ENCODE measurements around the gene NFATC1. TPM values are rescaled to one million over a fixed set of nuclear protein-coding genes. Genes with fewer than 3 reads are reported as not detected.

NFATC1 gene
- total RNA-seq, 1 donor from 2014 or later = 64.1 TPM

DNA sequence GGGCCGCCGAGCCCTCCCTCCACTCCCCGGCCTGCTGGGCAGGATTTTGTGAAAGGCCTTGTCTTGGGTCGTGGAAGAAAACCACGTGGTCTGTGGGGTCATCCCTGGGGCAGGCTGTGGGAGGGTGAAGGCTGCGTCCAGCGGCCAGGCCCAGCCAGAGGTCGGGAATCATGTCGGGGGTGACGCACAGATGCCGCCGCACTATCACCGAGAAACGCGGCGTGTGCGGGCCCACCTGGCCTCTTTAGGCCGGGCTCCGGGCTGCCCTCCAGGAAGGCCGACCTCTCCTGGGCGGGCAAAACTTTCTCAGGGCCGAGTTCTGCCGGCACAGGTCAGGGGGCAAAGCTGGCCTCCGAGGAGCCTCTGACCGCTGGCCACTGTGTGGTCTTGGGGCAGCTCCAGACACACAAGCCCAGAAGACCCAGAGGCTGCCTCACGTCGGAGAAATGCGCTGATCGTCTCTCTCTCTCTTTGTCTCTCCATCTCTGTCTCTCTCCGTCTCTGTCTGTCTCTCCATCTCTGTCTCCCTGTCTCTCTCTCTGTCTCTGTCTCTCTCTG lies 28.4 kb downstream of the NFATC1 start:
- DNase-seq (ENCODE audit: low spot score in 2 of 2) = no peak
- TF ChIP-seq, protein P1, sequence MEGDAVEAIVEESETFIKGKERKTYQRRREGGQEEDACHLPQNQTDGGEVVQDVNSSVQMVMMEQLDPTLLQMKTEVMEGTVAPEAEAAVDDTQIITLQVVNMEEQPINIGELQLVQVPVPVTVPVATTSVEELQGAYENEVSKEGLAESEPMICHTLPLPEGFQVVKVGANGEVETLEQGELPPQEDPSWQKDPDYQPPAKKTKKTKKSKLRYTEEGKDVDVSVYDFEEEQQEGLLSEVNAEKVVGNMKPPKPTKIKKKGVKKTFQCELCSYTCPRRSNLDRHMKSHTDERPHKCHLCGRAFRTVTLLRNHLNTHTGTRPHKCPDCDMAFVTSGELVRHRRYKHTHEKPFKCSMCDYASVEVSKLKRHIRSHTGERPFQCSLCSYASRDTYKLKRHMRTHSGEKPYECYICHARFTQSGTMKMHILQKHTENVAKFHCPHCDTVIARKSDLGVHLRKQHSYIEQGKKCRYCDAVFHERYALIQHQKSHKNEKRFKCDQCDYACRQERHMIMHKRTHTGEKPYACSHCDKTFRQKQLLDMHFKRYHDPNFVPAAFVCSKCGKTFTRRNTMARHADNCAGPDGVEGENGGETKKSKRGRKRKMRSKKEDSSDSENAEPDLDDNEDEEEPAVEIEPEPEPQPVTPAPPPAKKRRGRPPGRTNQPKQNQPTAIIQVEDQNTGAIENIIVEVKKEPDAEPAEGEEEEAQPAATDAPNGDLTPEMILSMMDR (IDR thresholded peaks at IDR 0.05) = no peak
- H3K27me3 ChIP-seq = no peaks in the 10 kb centered on the region
- H3K27ac ChIP-seq = no peak overlapping the region
- no peaks in the 10 kb centered on the region for H3K9me3 ChIP-seq
- H3K36me3 ChIP-seq = peaks cover 8 to 48% of the 10 kb centered on the region in 2 donors
- no peaks in the 10 kb centered on the region for H3K4me1 ChIP-seq
- intact Hi-C loops (cut with DNase I) = no loop called here
- no peak overlapping the region for H3K4me3 ChIP-seq

DNA sequence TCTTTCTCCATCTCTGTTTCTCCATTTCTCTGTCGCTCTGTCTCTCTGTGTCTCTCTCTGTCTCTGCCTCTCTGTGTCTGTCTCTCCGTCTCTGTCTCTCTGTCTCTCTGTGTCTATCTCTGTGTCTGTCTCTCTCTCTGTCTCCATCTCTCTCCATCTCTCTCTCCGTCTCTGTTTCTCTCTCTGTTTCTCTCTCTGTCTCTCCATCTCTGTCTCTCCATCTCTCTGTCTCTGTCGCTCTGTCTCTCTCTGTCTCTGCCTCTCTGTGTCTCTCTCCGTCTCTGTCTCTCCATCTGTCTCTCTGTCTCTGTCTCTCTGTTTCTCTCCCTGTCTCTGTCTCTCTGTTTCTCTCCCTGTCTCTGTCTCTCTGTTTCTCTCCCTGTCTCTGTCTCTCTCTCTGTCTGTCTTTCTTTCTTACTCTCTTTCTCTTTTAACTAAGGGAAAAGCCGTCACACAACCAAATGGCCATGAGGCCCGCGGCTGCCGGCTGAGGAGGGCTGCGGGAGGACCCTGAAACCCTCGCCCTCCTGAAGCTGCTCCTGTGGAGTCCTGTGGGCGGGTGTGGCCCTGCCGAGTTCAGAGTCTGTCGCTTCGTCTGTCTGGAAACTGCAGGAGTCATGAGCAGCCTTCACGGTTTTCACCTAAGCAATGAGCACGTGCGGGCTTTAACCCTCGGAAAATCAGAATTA lies 29.3 kb downstream of the NFATC1 start:
- TF ChIP-seq, protein P1 (IDR thresholded peaks at IDR 0.05) = no peak
- H3K4me1 ChIP-seq = no peaks in the 10 kb centered on the region
- H3K27me3 ChIP-seq = no peaks in the 10 kb centered on the region
- intact Hi-C loops (cut with DNase I) = no loop called here
- no peak for DNase-seq (ENCODE audit: low spot score in 2 of 2)
- H3K27ac ChIP-seq = no peak overlapping the region
- H3K9me3 ChIP-seq = no peaks in the 10 kb centered on the region
- H3K36me3 ChIP-seq = peaks cover 8 to 45% of the 10 kb centered on the region in 2 donors
- no peak overlapping the region for H3K4me3 ChIP-seq

DNA sequence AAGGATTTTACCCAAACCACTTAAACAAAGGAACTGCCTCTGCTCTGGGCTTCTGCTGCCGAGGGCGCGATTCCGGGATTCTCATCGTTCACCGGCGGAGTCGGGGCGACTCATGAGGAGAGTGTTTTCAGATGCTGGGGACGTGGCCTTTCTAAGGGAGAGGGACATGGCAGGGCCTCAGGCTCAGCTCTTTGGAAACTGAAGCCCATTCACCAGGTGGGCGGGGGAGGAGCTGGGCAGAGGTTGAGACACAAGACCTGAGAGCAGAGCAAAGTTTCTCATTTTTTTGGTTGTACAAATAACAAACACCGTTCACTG lies 29.8 kb downstream of the NFATC1 start:
- no peak overlapping the region for H3K27ac ChIP-seq
- no peaks in the 10 kb centered on the region for H3K27me3 ChIP-seq
- peaks cover 8 to 40% of the 10 kb centered on the region in 2 donors for H3K36me3 ChIP-seq
- TF ChIP-seq, protein P1 (IDR thresholded peaks at IDR 0.05) = no peak
- H3K9me3 ChIP-seq = no peaks in the 10 kb centered on the region
- H3K4me1 ChIP-seq = no peaks in the 10 kb centered on the region
- DNase-seq (ENCODE audit: low spot score in 2 of 2) = no peak
- intact Hi-C loops (cut with DNase I) = no loop called here
- H3K4me3 ChIP-seq = no peak overlapping the region

DNA sequence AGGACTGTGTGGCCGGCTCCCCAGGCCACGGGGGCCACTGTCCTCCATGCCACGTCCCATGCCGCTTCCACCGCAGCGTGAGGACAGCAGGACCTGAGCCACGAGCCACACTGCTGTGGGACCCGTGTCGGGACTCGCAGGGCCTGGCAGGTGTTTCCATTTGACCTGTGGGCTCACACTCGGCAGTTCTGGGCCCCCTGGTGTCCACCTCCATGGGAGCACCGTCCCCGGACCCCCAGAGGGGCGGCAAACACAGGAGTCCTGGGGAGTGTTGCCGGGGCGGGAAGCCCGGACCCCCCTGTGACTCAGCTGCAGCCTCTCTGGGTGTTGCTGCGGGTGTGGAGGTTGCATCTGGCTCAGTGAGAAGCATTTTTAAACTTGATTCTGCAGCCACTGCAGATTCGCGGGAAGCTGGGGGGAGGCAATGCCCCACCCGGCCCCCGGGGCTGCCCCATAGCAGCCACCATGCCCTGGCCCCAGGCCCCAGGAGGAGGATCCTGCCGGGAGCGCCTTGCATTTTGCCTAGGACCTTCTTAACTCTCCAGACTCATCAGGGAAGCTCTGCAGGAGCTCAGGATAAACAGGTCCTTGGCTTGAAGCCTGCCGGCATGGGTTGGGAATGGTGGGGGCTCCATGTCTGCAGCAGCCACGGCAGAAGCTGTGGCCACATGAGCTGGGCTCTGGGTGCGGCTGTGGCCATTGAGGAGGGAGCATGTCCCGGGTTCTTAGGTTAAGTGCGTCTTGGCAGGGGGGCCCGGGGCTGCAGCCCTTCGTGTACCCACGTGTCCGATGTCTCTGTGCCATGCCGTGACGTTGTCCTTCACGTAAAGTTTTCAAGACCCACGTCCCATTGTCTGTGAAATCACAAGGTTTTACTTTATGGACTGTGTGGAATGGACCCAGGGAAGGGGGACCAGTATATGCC lies 30.9 kb downstream of the NFATC1 start:
- intact Hi-C loops (cut with DNase I) = no loop called here

More for the DNA sequence above, 30.9 kb downstream of the NFATC1 start:
- no peaks in the 10 kb centered on the region for H3K27me3 ChIP-seq
- H3K4me1 ChIP-seq = no peaks in the 10 kb centered on the region
- DNase-seq (ENCODE audit: low spot score in 2 of 2) = no peak
- H3K4me3 ChIP-seq = no peak overlapping the region
- no peak overlapping the region for H3K27ac ChIP-seq
- peaks cover under 1 to 29% of the 10 kb centered on the region in 2 donors for H3K36me3 ChIP-seq
- H3K9me3 ChIP-seq = no peaks in the 10 kb centered on the region
- TF ChIP-seq, protein P1 (IDR thresholded peaks at IDR 0.05) = no peak

Data from ascending aorta (tissue), 2 donors.